ENCODE data around the gene SLC37A3.
"Not testable (repeated sequence)": the region's sequence is repeated elsewhere in the genome, so short reads cannot be mapped to it uniquely, and the experiment has no call there.

Gene SLC37A3

GRCh38 chr7:140397784-140398750, at the start of gene SLC37A3:
TSS of gene SLC37A3 (minus strand) at chr7:140398530. CDS start at chr7:140382526, 16,004 bp downstream.
- DNase-seq: peak; percentile 91

- DNase-seq: no peak
Measured at GRCh38 chr7:140447841-140448240, 49.5 kb upstream of the SLC37A3 start.

- DNase-seq: no peak
Measured at GRCh38 chr7:140446467-140446866, 48.1 kb upstream of the SLC37A3 start.

GRCh38 chr7:140441519-140441918, 43.2 kb upstream of the SLC37A3 start:
- no peak for DNase-seq

- no peak for DNase-seq
Measured at GRCh38 chr7:140440593-140440992, 42.3 kb upstream of the SLC37A3 start.

GRCh38 chr7:140439359-140439758, 41.0 kb upstream of the SLC37A3 start:
- DNase-seq: no peak

- no peak for DNase-seq
Measured at GRCh38 chr7:140435252-140435895, 37.0 kb upstream of the SLC37A3 start.

GRCh38 chr7:140433396-140433795, 35.1 kb upstream of the SLC37A3 start:
- no peak for DNase-seq

GRCh38 chr7:140426130-140426529, 27.8 kb upstream of the SLC37A3 start:
- no peak for DNase-seq

- DNase-seq: no peak
Measured at GRCh38 chr7:140425718-140426117, 27.4 kb upstream of the SLC37A3 start.

- no peak for DNase-seq
Measured at GRCh38 chr7:140423501-140423900, 25.2 kb upstream of the SLC37A3 start.

GRCh38 chr7:140421521-140421920, 23.2 kb upstream of the SLC37A3 start:
- DNase-seq: no peak

- DNase-seq: no peak
Measured at GRCh38 chr7:140418653-140419052, 20.3 kb upstream of the SLC37A3 start.

- not testable (repeated sequence) for DNase-seq
Measured at GRCh38 chr7:140418156-140418472, 19.8 kb upstream of the SLC37A3 start.

GRCh38 chr7:140417456-140418155, 19.3 kb upstream of the SLC37A3 start:
- no peak for DNase-seq

- DNase-seq: no peak
Measured at GRCh38 chr7:140416560-140416959, 18.2 kb upstream of the SLC37A3 start.

- not testable (repeated sequence) for DNase-seq
Measured at GRCh38 chr7:140415816-140416215, 17.5 kb upstream of the SLC37A3 start.

GRCh38 chr7:140415361-140415760, 17.0 kb upstream of the SLC37A3 start:
- no peak for DNase-seq

GRCh38 chr7:140404565-140405065, 6.3 kb upstream of the SLC37A3 start:
- no peak for DNase-seq

GRCh38 chr7:140403878-140404564, 5.7 kb upstream of the SLC37A3 start, which contains the start of gene RAB19:
TSS of gene RAB19 (plus strand) at chr7:140404058. CDS start at chr7:140407647, 3,589 bp downstream.
- DNase-seq: no peak

GRCh38 chr7:140402178-140402835, 4.0 kb upstream of the SLC37A3 start:
- no peak for DNase-seq

GRCh38 chr7:140400381-140400780, 2.1 kb upstream of the SLC37A3 start:
- DNase-seq: no peak

All from right forelimb (tissue), 1 donor.